Esophagus muscularis mucosa (tissue), 4 donors: Measurements from ENCODE around the gene KRT73.

Experiments used
- CTCF ChIP-seq, 3 experiments: fragments of 200-600 bp in 2 of 3; fragments of 450-650 bp in 1 of 3; sonication (generic) in 2 of 3; IDR thresholded peaks; one replicate each; pipeline ENCODE4 v1.5.1; 2017 to 2019; ENCODE audit warnings: antibody characterized with exemption in 3 of 3, mild to moderate bottlenecking in 2 of 3, moderate library complexity in 1 of 3
- EP300 ChIP-seq: sonication (generic); formaldehyde crosslinking; IDR thresholded peaks from one replicate; pipeline ENCODE4 v1.6.1; 2017; ENCODE audit warnings: antibody characterized with exemption
- POLR2A ChIP-seq: fragments of 450-650 bp; IDR thresholded peaks from one replicate; pipeline ENCODE4 v1.6.1; 2017; ENCODE audit warnings: antibody characterized with exemption, moderate library complexity, mild to moderate bottlenecking, low read depth
- POLR2AphosphoS5 ChIP-seq, 2 donors: sonication (generic); formaldehyde crosslinking; IDR thresholded peaks; one replicate each; pipeline ENCODE4 v1.6.1; 2017; ENCODE audit warnings: antibody characterized with exemption in 2 of 2

GRCh38 chr12:52579468-52580465 is 38.6 kb downstream of the KRT73 start:
- TF ChIP-seq CTCF (IDR thresholded peaks at IDR 0.05) = no peak
- TF ChIP-seq POLR2AphosphoS5 (IDR thresholded peaks at IDR 0.05) = no peak
- TF ChIP-seq EP300 = no peak
- TF ChIP-seq POLR2A = no peak
